H1 (cell line): ENCODE results near the gene ICAM3.

ENCODE experiments used
- CHD7 ChIP-seq: fragments of 300-600 bp; sonication (generic); IDR thresholded peaks from 2 replicates; pipeline ENCODE4 v1.7.1; 2012; ENCODE audit warnings: low read length, moderate library complexity, mild to moderate bottlenecking, inconsistent platforms; ENCODE audit not compliant: insufficient replicate concordance
- CTCF ChIP-seq, 3 experiments: IDR thresholded peaks; 1 replicate in 2 of 3; 2 replicates in 1 of 3; pipeline versions ENCODE4 v1.5.1 to v1.6.1; 2011; ENCODE audit warnings: low read length in 3 of 3, mild to moderate bottlenecking in 3 of 3, inconsistent platforms in 2 of 3, low read depth in 1 of 3, moderate library complexity in 1 of 3; ENCODE audit not compliant: insufficient read depth in 1 of 3; ENCODE audit errors: control extremely low read depth in 1 of 3
- JUND ChIP-seq: IDR thresholded peaks from 2 replicates; pipeline ENCODE4 v1.6.1; 2011; ENCODE audit warnings: mild to moderate bottlenecking, improper control_type of control experiment, low read length
- SP1 ChIP-seq: IDR thresholded peaks from 2 replicates; pipeline ENCODE4 v1.6.1; 2011; ENCODE audit warnings: low read depth, low read length
- TAF1 ChIP-seq: IDR thresholded peaks from 2 replicates; pipeline ENCODE4 v1.6.1; 2011; ENCODE audit warnings: mild to moderate bottlenecking, low read depth, low read length
- TEAD4 ChIP-seq: IDR thresholded peaks from 2 replicates; pipeline ENCODE4 v1.6.1; 2012; ENCODE audit warnings: low read depth, low read length, inconsistent platforms, mixed read lengths

DNA sequence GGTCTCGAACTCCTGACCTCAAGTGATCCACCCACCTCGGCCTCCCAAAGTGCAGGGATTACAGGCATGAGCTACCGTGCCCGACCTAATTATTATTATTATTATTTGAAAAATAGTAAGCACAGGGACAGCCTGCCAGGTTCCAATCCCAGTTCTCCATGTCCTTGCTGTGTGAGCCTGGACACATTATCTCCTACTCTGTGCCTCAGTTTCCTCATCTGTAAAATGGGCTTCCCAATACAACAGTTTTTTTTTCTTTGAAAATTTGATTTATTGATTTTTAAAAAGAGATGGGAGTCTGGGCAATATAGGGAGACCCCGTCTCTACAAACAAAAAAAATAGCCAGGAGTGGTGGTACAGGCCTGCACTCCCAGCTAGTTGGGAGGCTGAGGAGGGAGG lies 33.1 kb downstream of the ICAM3 start:
- TF ChIP-seq JUND, result no peak
- no peak for TF ChIP-seq SP1
- no peak for TF ChIP-seq CHD7
- no peak for TF ChIP-seq CTCF (IDR thresholded peaks at IDR 0.05; ENCODE audit: control extremely low read depth in 1 of 3, insufficient read depth in 1 of 3, low read depth in 1 of 3, low read length in 3 of 3)
- TF ChIP-seq TAF1, result no peak
- TF ChIP-seq TEAD4, result no peak
